GM21723 (cell line): ENCODE results near the gene FAAH2.
"Not testable (repeated sequence)": the region's sequence is repeated elsewhere in the genome, so short reads cannot be mapped to it uniquely, and the experiment has no call there.

Experiments used
- ATAC-seq: cut with Tn5 transposase; IDR thresholded peaks from one replicate; pipeline ENCODE4 v1.9.1; 2021; ENCODE audit warnings: mild to moderate bottlenecking, moderate library complexity; ENCODE audit not compliant: unreplicated experiment

The FAAH2 gene

DNA sequence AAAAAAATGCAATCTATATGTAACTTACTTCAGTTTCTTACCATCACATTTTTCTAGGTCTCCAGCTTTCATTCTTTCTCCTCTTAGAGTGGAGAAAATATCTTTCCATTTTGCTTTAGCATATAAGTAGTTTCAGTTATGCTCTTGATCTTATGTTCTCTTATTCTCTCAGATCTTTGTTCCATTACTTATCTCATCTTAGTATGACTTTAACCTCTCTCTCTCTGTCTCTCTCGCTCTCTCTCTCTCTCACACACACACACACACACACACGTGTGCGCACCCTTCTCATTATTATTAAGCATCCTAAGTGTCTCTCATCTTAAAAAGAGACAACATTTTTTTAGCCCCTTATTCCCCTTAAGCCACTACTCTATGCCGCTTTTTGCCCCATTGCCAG is 92.8 kb downstream of the FAAH2 start:
- no peak for ATAC-seq

DNA sequence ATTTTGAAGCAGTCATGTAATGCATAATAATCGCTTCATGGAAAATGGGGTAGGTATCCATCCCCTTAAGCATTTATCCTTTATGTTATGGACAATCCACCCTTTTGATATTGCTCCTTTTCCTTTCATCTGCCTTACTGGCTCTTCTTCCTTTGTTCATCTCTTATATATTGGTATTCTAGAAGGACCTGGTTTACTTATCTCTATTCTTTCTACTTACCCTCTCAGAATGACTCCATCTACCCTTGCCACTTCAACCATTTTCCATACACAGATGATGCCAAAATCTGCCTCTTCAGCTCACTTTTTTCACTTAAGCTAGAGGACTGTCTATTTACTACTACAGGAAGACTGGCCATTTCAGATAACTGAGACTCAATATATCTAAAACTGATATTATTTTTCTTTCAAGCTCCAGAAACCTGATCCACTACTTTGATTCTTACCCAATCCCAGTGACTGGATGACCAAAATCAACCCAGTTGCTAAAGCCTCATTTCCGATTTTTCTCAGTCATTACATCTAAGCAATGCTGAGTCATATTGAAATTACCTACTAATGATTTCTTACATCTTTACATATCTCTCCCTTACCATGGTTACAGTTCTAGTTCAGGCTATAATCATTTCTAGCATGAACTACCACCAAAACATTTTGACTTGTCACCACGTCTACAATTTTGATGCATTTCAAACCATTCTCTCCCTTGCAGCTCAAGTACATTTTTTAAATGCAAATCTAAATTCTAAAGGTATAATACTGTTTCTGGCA is 93.7 kb downstream of the FAAH2 start:
- ATAC-seq: no peak

DNA sequence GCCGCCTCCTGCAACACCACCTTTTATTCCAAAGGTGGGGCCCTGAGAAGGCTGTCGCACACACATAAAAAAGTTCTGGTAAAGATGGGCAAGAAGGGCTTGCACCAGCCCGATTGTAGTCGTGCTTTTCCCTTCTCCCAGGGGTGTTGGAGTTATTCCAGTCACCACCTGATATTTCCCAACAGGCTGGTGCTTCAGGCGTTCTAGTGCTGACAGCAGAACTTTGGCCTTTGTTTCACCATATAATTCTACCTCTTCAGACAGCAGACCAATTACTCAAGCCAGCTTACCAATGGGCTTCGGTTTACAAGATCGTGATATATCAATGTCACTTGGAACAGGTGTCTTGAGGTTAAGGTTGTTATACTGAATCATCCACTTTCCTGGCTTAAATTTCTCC is 107.7 kb downstream of the FAAH2 start:
- not testable (repeated sequence) for ATAC-seq

DNA sequence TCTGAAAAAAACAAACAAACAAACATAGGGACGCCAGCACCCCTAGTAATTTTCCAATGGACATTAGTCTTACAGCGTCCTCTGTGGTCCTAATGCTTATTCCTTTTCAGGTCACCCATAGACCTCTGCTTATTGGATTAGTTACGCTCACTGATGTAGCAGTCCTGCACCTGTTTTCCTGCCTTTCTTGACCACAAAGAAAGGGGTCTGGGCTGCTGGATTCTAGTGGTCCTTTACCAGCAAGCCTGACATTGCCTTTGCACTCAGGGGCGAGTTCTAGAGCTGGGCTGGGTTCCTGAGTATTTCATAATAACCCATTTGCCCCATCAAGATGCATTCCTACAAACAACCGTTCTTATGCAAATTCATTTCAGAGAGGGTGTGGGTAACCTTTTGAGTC is 116.7 kb downstream of the FAAH2 start:
- not testable (repeated sequence) for ATAC-seq

GRCh38 chrX:57406149-57406548 is 119.6 kb downstream of the FAAH2 start:
- ATAC-seq: no peak

DNA sequence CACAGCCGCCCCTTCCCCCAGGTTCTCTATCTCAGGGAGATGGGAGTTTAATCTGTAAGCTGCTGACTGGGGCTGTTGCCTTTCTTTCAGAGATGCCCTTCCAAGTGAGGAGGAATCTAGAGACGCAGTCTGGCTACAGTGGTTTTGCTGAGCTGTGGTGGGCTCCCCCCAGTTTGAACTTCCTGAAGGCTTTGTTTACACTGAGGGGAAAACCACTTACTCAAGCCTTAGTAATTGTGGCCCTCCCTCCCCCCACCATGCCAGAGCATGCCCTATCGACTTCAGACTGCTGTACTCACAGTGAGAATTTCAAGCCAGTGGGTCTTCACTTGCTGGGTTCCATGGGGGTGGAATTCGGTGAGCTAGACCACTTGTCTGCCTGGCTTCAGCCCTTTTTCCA is 131.3 kb downstream of the FAAH2 start:
- no peak for ATAC-seq

- ATAC-seq: no peak
These were observed 135.8 kb downstream of the FAAH2 start for GRCh38 chrX:57422289-57422688.

DNA sequence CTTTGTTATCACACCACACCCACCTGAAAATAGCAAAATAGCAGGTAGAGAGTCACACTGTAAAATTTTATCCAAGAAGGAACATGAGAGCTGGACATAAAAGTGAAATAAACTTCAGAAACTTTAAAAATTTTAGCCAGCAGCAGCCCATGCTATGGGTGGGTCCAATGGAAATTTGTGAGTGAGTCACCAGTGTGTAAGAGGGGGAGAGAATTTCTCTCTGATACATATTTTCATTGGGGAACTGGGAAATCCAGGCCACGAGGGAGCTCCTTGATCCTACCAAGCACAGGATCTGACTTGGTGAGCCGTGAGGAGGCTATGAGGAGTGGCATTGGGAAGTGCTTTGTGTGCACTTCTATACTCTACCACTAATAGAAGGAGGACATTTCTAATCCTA is 136.3 kb downstream of the FAAH2 start:
- no peak for ATAC-seq

GRCh38 chrX:57445076-57445475 is 158.6 kb downstream of the FAAH2 start:
- no peak for ATAC-seq

- ATAC-seq: no peak
These were observed 159.3 kb downstream of the FAAH2 start for GRCh38 chrX:57445832-57446231.

GRCh38 chrX:57447856-57448255 is 161.3 kb downstream of the FAAH2 start:
- no peak for ATAC-seq

DNA sequence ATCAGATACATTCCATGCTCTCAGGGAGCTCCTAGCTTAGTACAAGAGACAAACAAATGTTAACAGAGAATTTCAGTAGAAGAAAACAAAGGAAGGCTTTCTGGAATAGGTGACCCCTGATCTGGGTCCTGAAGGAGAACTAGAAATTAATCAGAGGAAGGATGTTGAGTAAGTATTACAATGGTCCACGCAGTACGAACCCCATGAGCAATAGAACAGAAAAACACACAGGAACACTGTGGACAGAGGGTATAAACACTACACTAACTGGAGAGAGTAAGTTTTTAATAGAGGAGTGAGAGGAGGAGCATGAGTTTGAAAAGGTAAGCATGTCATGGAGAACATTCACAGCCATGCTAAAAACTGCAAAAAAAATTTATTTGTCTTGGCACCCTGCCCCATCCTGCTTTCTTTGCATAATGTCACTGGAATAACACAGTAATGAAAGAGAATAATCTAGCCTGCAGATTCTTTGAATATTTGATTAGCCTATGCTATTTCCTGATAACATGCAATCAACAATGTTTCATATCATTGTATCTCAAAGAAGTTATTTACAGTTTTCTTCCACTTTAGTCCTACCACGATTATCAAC is 165.0 kb downstream of the FAAH2 start:
- ATAC-seq: no peak

DNA sequence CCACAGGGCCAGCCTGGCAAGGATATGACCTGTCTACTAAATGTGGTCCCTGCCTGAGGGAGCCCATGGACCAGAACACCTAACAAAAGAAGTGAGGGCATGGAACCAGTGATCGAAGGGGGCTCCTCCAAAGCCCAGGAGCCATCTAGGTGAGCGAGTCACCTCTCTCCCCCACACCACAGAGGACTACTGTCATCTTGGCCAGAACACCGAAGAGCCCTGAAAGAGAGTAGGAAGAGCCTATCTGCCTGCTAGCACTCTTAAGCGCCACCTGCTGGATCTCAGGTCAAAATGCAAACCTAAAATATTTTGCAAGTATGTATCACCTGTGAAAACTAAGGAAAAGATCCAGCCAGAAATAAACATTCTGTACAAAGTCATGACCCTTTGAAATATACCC is 167.4 kb downstream of the FAAH2 start:
- ATAC-seq: peak; percentile 81

GRCh38 chrX:57481514-57481913 is 195.0 kb downstream of the FAAH2 start:
- no peak for ATAC-seq

DNA sequence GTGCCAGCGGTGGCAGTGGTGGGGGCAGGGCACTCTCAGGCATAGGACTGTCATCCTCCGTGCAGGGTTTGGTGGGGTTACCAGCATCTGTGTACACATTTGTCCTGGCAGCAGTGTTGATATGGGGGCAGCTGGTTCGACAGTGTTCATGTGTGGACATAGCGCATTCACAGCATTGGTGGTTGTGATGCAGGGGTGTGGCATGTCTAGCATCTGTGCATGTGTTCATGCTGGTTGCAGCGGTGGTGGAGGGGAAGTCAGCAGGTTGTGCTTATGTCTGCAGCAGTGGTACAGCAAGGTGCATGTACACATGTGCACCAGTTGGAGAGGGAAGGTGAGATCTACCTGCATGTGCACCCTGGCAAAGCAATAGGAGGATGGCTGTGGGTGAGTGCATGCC is 230.0 kb downstream of the FAAH2 start:
- no peak for ATAC-seq

- ATAC-seq: no peak
These were observed 233.1 kb downstream of the FAAH2 start for GRCh38 chrX:57519578-57520118.

DNA sequence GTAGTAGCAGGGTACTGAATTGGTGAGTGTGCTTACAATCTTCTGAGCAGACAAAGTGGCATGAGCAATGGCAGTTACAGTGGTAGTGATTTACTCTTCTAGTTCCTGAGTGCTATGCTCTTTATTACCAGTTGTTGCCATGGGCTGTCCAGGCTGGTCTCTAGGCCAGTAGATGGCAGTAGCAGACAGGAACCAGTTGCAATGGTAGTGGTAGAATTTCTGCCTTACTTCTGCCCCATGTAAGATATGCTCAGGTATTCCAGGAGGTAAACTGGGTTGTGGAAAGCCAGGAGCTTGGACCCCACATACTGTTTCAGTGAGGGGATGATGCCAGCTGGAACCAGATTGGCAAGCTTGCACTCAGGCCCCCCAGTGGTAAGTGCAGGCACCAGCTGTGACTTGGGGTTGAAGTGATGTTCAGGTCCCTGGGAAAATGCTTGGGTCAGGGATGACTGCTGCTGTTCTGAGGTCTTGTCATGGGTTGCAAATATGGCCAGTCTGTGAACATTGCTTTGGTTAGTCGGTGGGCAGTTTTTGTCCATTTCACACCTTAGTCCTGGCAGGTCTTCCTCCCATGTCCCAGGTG is 242.3 kb downstream of the FAAH2 start:
- ATAC-seq: no peak
